Testis (tissue), 2 donors: Measurements from ENCODE around the gene PRKAR2A.

Experiments
- CTCF ChIP-seq, 3 experiments: fragments of 450-650 bp in 2 of 3; fragments of 200-600 bp in 1 of 3; sonication (generic) in 1 of 3; IDR thresholded peaks; one replicate each; pipeline ENCODE4 v1.5.1; 2016 to 2019; ENCODE audit warnings: antibody characterized with exemption in 3 of 3, mild to moderate bottlenecking in 2 of 3, moderate library complexity in 1 of 3
- POLR2A ChIP-seq: fragments of 450-650 bp; IDR thresholded peaks from one replicate; pipeline ENCODE4 v1.6.1; 2017; ENCODE audit warnings: antibody characterized with exemption, mild to moderate bottlenecking, moderate library complexity

DNA sequence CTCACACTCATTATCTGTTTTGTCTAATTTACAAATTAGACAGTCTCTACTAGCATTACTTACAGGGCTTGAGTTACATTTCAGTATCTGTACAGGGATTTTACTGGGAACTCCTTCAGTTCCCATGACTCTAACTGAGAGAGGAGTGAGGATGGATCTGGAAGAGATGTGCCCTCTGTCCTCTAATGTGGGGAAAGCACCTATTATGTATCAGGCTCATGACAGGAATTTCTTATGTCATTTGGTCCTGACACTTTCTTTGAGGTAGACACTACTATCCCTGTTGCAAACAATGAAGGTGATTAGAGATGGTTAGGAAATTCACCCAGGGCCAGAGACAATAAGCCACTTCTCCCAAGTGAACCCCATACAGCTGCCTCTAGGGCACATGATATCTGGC, 151.1 kb downstream of the PRKAR2A start:
- TF ChIP-seq CTCF (IDR thresholded peaks at IDR 0.05) (no peak), POLR2A (no peak)
